OCI-LY7 (cell line): ENCODE data around the gene ZC3H12D.

Source experiments
- EZH2phosphoT487 ChIP-seq: fragments of 200-600 bp; sonication (generic); IDR thresholded peaks from 2 replicates; pipeline ENCODE4 v1.6.1; 2018; ENCODE audit warnings: low read depth, borderline replicate concordance, mild to moderate bottlenecking, mixed run types, antibody characterized with exemption, low read length, moderate library complexity, mixed read lengths
- TF ChIP-seq, protein P1 (sequence below): fragments of 200-600 bp; sonication (generic); conservative IDR thresholded peaks from 2 replicates; pipeline ENCODE4 v1.5.1; 2014; ENCODE audit warnings: mild to moderate bottlenecking, antibody characterized with exemption, low read length, moderate library complexity, mixed read lengths

DNA sequence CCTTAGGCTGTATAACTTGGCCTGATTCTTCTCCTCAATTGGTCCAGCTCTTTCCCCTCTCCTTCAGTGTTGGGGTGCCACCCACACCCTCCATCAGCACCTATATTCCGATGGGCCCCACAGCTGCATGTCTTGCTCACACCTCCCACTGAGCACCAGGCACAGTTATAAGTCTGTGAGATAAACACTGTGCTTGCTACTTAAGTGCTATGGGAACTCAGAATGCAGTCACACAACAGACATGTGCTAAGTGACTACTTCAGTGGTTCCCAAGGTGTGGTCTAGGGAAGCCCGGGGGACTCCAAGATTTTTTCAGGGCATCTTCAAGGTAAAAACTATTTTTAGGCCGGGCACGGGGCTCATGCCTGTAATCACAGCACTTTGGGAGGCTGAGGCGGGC is 7.3 kb downstream of the ZC3H12D start:
- TF ChIP-seq, protein P1, sequence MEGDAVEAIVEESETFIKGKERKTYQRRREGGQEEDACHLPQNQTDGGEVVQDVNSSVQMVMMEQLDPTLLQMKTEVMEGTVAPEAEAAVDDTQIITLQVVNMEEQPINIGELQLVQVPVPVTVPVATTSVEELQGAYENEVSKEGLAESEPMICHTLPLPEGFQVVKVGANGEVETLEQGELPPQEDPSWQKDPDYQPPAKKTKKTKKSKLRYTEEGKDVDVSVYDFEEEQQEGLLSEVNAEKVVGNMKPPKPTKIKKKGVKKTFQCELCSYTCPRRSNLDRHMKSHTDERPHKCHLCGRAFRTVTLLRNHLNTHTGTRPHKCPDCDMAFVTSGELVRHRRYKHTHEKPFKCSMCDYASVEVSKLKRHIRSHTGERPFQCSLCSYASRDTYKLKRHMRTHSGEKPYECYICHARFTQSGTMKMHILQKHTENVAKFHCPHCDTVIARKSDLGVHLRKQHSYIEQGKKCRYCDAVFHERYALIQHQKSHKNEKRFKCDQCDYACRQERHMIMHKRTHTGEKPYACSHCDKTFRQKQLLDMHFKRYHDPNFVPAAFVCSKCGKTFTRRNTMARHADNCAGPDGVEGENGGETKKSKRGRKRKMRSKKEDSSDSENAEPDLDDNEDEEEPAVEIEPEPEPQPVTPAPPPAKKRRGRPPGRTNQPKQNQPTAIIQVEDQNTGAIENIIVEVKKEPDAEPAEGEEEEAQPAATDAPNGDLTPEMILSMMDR: no peak
- no peak for TF ChIP-seq EZH2phosphoT487
